Measurements from ENCODE around the gene GPR87.

- no peak for TF ChIP-seq CTCF (IDR thresholded peaks at IDR 0.05)
- no peak for TF ChIP-seq ZFX (IDR thresholded peaks at IDR 0.05; ENCODE audit: borderline replicate concordance)
Measured at GRCh38 chr3:151265866-151266265, 50.8 kb downstream of the GPR87 start.
